GM18508 (cell line): ENCODE data around the gene GPR65.

Experiments used
- ATAC-seq: cut with Tn5 transposase; IDR thresholded peaks from one replicate; pipeline ENCODE4 v1.9.1; 2021; ENCODE audit warnings: moderate number of reproducible peaks; ENCODE audit not compliant: insufficient read depth, unreplicated experiment

The GPR65 gene

DNA sequence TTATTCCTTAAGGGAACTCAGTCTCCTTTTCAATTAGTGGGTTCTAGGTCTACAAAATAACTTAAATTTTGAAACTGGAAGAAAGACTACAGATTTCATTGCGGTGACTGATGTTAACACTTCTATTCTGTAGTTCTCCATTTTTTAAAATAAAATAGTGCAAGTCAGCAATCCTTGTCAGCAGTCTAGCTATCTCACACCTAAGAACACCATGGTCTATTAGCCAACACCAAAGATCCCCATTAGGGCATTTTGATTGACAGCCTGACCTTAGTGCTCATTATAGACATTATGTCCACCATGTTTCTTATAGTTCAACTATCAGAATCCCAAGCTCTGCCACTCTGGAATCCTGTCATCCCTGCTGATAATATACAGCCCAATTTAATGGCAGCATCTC, 27.4 kb downstream of the GPR65 start:
- ATAC-seq, result no peak

DNA sequence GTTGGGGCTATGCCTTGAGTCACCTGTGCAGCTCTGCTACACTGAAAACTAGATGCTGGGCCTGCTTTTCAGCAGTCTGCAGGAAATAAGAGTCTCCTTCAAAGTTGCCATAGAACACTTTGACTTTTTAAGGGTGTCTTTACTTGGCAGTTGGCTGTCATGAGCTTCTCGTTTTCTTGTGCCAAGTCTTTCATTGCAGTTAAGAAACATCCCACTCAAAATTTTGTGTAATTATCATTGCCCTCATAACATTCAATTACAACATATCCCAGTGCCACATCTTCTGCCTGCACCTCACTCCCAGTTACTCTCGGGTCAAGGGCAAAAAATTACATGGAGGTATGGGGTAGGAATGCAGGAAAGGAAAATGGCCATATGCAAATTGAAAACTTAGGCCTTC, 29.1 kb downstream of the GPR65 start:
- ATAC-seq, result no peak

DNA sequence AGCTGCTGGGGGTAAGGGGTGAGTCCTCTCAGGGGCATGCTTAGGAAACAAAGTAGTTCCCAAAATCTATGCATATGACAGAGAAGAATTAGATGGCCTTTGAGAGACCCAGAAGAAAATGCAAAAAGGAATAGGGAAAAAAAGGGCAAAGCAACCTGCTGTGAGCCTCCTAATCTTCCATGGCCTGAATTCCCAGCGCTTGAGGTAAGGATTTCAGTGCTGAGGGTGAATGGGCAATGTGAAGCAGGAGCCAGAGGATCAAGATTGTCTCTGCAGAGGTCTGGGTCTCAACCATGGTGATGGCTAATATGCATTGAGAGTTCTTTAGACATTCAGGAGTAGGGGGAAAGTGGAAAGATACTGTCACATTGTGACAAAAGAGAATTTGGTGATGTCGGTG, 31.5 kb downstream of the GPR65 start:
- ATAC-seq, result no peak

DNA sequence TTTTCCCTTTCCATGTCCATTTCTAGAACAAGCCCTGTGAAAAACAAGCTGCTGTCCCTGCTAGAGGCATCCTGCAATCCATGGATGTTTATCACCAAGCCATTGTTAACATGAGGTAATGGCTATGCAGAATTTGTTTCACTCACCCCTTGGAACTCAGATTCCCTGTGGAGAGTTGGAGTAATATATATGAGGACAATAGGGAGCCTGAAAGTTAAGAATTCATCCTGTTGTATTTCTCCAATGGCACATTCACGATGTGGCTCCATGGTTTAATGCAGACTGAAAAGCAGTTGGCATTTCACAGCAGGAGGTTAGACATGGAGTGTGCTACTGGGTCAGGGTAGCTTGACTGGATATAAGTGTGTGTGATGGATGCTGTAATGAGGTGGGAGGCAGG, 32.4 kb downstream of the GPR65 start:
- no peak for ATAC-seq

DNA sequence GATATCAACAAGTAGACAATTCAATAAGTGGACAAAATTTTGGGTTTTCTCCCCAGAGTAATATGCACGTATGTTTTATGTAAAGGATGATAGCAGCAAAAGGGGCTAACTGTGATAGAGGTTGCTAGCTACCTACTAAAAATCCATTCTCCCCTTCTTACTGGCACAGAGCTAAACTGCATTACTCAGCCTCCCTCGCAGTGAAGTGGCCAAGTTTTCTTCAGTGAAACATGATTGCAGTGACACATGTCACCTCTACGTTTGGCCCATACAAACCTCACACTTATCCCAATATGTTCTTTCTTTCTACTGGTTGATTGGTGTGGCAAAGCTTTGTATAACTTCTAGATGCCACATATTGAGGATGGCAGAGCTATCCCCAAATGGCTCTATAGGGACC, 34.3 kb downstream of the GPR65 start:
- ATAC-seq, result no peak

DNA sequence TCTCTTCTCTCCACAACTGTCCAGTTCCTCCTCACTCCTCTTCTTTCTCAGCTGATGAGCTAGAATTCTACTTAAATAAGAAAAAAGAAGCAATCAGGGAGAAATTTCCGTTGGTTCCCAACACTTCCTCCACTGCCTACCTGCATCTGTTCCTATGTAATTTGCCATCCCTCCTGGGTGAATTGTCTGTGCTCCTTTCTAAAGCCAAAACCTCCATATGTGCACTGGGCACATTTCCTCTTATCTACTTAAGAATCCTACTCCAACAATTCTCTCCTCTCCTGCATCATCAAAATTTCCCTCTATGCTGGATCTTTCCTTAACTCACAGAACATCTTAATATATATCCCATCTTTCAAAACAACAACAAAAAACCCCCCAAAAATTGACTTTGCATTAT, 35.2 kb downstream of the GPR65 start:
- ATAC-seq, result no peak

DNA sequence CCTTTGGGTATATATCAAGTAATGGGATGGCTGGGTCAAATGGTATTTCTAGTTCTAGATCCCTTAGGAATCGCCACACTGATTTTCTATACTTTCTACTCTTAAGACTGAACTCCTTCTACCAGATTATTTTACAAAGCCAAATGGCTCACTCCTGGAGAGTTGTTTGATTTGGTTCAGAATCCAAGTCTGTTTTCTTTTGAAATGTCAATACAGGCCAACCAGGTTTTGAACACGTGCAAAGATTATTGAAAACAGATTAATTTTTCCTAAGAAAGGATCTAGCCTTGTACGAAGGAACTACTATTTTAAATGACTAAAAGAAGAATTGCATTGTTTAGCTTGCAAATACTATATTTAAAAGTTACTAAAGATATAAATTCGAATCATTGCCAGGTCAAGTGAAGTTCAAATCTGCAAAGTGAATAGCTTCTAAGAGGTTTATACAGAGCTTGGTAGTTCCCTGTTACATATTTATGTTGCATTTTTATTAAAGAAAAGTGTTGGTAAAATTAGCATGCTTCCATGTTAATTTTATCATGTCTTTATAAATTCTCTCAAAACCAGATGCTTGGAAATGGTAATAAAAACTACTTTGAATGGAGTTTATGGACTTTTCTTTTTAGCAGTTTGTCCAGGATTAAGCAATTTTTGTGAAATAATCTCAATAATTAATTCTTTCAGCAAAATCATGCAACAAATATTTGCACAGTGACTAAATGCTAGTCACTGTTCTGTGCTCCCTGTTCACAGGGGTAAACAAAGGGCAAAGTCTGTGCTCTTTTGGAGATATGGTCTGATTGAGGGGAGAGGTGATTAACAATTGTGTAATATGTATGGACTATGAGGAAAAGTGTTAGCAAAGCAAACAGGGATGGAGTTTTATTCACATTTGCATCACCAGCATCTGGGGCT, 38.9 kb downstream of the GPR65 start:
- ATAC-seq, result no peak

DNA sequence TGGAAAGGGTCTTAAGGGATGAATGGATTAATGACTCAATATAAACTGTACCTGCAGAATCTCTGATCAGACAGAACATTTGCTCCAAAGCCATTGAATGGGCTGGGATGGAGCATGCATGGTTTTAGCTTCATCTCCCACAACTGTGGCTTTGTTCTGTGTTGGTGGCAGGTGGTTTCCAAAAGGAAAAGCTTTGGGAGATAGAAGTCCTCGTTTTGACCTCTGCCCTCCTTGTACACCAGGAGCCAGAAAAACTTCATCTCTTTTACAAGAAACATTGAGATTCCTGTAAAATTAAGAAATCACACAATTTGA, 39.5 kb downstream of the GPR65 start:
- ATAC-seq, result no peak

DNA sequence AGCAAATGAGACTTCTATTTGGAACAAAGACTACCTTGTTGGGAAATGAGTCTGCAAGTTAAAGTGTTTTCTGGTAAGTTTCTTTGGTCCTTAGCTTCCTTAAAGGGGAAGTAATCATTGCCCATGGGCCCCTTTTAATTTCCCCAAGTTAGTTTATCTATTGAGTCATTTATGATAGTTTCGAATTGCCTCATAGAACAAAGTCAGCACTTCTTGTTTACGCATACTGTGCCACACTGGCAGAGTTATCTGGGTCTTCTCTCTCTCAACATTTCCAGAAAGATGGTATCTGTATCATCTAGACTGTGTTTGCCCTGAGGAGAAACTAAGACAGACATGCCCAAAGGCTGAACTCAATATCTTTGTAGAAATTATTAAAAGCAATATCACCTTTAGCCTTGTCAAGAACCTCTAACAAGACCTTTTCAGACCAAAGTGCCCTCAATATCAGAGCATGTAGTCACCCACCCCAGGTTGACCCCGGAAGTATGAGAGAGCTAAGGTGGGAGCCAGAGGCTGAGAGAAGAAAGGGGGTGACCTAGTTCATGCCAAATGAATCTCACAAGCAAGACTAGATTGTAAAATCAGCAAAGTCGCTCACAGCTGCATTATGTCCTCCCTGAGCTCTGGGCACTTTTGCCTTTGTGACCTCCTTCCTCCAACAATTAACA, 40.0 kb downstream of the GPR65 start:
- peak; percentile 91 for ATAC-seq

DNA sequence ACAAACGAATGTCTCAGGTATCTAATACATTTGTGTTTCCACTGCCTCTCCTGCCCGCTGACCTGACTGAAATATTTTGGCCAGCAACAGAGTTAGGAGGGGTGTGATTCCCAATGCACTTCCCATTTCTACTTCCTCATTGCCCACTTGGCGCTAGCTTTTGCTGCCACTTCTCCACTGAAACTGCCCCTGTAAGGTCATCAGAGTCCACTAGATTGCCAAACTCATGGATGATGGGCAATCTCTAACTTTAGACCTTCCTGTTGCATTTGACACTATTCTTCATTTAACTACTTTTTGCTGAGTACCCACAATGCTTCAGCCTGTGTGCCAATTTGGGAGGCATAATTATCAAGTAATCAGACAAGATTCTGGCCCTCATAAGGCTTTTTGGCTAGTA, 40.8 kb downstream of the GPR65 start:
- no peak for ATAC-seq

DNA sequence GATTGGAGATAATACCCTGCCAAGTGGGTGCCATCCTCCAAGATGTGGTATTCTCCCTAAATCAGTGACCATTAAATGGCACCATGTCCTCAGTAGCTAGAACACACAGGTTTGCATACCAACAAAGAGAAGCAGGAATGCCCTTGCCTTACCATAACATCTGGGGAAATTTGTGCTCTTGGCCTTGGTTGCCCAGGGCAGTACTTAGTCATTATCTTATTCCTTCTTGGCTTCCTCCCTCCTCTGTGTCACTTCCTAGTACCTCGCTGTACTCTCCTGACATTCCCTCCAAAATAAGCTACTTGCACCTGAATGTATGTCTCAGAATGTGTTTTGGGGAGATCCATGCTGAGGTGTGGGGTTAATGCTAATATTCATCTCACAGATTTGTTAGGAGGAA, 43.4 kb downstream of the GPR65 start:
- ATAC-seq, result no peak

DNA sequence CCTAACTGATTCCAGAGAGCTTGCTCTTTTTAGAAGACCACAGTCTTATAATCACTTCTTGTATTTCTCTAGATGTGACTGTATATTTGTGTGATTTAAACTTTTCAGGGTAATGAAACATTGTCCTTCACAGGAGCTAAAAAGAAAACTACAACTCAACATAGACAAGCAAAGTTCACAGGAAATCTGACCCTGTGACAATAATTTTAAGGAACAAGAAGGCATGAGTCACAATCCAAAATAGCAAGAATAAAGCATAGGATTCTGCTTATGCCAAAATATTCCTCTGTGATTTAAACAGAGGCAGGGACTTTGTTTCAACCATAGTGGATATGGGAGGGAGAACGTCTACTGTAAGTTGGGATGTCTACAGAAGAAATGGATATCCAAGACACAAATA, 44.3 kb downstream of the GPR65 start:
- ATAC-seq, result no peak

DNA sequence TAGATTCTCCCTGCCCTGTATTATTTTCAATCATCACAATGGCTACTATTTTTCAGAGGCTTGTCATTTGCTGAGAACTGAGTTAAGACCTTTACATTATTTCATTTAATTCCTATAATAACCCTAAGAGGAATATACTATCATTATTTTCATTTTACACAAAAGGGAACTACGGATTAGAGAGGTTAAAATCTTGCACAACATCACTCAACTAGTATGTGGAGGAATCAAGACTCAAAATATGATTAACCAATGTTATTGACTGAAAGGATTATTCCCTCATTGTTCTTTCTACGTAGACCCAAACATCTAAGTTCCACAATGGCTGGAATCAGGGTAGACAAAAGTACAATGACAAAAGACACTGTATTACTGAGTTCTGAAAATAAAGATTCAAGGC, 45.0 kb downstream of the GPR65 start:
- ATAC-seq, result no peak

DNA sequence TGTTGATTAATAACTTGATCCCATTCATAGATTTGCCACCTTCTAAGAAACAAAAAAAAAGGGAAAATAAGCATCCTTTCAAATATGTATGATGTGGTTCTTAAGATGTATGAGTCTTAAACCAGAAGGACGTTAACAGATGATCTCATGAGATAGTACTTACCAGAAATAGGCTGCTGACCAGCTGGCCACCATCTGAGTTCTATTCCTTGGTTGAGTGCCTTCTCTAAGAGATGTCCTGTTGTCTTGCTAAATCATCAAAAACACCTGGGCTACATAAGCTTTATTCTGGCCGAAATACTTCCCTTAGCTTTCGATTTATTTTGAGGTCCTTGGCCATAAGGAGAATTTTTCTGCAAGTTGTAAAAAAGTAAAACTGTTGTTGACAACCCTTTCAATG, 55.6 kb downstream of the GPR65 start:
- ATAC-seq, result no peak

DNA sequence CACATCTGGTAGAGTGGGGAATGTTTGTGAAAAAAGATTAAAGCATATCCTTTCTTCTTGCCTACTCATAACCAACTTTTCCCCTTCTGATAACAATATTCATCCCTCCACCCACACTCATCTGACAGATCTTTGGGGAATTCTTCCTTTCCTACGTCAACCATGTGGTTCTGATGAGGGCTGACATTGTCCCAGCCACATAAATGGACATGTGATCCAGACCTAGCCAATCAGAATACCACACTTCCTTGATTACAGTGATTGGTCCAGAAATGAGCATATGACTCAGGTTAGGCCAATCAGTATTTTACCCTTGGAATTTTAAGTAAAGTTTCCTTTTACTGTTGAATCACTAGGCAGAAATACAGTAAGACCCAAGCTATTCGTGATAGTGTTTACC, 58.9 kb downstream of the GPR65 start:
- no peak for ATAC-seq
